GM18868 (cell line): ENCODE results near the gene NKTR.
"Not testable (repeated sequence)": the region's sequence is repeated elsewhere in the genome, so short reads cannot be mapped to it uniquely, and the experiment has no call there.

Experiments used
- ATAC-seq: cut with Tn5 transposase; IDR thresholded peaks from one replicate; pipeline ENCODE4 v1.9.1; 2021; ENCODE audit warnings: mild to moderate bottlenecking, moderate library complexity; ENCODE audit not compliant: unreplicated experiment

The NKTR gene

DNA sequence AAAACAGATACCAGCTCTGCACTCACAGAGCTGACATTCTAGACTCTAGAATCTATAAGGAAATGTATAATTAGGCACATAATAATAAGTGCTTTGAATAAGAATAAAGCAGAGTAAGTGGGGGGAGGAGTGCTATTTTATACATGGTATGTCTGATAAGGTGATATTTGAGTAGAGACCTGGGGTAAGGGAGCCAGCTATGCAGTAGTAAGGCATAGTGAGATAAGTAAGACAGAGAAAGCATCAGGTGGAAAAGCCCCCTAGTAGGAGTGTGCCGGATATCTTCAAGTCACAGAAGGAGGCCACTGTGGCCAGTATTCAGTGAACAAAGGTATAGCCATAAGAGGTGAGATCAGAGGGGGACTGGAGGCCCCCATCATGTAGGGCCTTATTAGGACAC lies 6.9 kb upstream of the NKTR start:
- ATAC-seq = no peak

DNA sequence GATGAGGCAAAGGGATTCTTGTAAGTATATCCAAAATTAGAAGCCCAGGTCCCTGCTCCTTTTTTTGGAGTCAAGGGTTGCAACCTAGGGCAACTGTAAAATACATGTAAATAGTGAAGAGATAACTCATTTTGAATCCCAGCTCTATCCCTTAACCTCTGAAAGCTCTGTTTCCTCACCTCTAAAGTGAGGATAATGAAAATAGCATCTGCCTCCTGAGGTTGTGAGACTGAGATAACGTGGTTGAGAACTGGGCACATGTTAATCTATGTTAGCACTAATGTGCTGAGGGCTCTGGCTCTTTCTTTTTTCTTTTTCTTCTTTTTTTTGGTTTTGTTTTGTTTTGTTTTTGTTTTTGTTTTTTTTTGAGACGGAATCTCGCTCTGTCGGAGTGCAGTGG lies 4.8 kb upstream of the NKTR start:
- ATAC-seq = no peak

DNA sequence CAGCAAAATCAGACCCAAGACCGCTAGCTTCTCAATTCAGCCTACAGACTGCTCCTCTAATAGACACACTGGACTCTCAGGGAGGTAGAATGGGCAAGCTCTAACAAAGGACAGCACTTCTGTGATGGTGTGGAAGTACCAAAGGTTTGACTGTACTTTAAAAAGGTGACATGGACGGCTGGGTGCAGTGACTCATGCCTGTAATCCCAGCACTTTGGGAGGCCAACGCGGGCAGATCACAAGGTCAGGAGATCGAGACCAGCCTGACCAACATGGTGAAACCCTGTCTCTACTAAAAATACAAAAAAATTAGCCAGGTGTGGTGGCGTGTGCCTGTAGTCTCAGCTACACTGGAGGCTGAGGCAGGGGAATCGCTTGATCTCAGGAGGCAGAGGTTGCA lies 3.4 kb upstream of the NKTR start:
- ATAC-seq = not testable (repeated sequence)

DNA sequence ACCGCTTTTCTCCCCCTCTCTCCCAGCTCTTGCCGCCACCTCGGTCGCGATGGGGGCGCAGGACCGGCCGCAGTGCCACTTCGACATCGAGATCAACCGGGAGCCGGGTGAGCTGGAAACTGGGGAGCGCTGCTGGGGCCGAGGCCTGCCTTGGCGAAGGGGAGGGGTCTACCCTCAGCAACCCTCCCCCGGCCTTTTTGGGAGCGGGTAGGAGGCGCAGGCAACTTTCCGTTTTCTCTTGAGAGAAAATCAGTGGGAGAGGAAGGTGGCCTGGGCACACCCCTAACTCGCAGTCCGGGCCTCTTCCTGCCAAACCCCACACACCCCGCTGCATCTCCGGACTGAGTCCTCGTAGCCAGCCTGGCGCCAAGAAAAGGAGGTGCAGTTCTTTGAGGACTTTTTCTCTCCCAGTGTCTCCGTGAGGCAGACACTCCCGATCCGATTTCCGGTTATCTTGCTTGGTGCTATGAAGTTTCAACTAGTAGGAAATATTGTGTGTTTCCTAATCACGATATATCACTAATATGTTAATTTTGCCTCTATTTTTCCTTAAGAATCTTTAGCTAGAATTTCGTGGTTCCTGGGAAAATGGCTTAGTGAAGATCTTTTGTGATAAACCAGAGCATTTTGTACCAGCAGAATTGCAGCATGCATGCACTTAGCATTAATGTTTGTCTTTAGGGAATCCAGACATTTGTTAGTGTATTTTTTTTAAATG lies 631 bp downstream of the NKTR start:
- ATAC-seq = peak; percentile 13

DNA sequence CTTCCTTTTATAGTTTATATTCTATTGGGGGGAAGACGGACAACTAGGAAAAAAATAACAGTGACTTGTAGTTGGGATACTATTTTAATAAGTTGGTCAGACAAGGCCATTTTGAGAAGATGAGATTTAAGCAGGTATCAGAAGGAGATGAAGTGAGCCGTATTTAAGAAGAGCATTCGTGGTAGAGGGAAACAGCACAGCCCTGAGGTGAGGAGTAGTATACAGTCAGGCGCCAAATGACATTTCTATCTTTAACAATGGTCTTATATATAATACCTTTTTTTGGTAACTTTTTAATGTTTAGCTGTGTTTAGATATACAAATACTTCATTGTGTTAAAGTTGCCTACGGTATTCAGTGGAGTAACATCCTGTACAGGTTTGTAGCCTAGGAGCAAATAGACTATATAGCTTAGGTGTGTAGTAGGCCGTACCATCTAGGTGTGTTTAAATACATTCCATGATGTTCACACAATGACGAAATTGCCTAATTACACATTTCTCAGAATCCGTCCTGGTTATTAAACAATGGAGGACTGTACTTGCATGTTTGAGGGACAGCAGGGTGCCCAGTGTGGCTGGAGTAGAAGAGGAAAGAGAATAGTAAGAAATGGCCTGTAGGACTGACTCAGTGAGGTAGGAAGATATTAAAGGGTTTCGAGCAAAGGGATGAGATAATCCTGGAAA lies 1.6 kb downstream of the NKTR start:
- peak; percentile 25 for ATAC-seq

DNA sequence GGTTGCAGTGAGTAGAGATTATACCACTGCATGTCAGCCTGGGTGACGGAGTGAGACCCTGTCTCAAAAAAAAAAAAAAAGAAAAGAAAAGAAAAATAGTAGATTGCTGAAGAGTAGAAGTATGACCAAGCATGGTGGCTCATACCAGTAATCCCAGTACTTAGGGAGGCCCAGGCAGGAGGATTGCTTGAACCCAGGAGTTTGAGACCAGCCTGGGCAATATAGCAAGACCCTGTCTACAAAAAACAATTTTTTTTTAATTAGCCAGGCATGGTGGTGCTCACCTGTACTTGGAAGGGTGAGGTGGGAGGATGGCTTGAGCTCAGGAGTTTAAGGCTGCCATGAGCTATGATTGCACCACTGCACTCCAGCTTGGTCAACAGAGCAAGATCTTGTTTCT lies 2.5 kb downstream of the NKTR start:
- no peak for ATAC-seq

DNA sequence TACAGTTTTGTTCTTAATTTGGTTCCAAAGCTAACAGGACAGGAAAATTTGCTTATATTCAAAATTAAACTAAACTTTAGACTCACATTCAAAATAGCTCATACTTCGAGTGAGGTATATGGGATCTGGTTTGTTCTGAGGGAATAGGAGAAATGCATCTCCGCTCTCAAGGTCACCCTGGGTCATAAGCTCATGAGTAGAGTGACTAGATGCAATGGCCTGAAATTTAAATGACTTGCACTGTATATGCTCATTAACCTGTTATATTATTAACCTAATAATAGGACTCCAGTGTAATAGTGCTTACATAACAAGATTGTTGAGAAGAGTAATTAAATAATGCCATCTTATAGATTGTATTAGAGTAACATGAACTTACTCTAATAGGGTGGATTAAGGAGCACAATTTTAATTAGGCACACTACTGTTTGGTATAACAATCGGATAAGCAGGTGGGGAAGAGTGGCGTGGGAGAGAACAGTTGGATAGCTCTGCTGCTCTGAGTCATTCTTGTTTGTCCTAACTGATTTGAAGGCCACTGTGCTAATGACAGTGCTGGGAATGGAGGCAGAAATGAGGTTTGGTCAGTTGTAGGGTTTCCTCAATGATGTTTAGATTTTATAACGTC lies 5.2 kb downstream of the NKTR start:
- ATAC-seq = no peak

DNA sequence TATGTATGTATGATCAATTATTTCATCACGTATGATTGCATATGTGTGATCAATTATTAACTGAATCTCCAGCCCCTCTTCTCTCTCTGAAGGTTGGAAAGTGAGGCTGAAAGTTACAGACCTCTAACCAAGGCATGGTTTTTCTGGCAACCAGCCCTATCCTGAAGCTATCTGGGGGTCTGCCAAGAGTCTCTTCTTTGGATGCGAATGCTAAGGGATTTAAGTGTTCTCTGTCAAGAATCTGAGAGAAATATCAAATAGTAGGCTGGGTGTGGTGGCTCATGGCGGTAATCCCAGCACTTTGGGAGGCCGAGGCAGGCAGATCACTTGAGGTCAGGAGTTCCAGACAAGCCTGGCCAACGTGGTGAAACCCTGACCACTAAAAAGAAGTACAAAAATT lies 8.1 kb downstream of the NKTR start:
- ATAC-seq = no peak

DNA sequence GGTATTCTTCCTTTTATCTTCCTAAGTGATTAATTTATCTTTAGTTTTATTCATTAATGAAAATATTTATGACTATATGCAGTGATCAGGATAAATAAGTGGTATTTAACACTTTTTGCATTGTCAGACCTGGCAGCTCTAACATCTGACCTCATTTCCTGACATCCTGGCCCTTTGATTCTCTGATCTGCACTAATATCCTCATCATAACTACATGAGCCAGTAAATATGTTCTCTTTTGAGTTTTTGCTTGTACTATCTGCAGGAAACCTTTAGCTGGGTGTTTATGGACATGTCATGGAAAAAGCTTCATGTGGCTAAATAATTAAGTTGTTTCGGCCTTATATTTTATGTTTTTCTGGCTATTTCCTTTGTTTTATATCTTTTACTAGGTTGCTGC lies 10.5 kb downstream of the NKTR start:
- no peak for ATAC-seq

DNA sequence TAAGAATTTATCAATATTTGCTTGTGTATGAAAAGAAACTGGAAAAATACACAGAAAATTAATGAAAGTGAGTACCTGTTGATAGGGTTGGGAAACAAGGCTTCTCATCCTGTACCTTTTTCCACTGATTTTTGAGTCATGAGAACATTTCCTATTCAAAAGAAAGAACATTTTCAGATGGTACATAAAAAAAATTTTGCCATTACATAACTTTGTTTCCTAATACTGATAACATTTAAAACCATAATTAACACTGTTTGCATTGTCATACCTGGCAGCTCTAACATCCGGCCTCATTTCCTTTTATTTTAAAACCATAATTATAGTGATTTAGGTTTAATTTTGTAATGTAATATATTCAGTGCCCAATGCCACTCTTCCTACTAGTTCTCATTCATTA lies 11.7 kb downstream of the NKTR start:
- no peak for ATAC-seq

DNA sequence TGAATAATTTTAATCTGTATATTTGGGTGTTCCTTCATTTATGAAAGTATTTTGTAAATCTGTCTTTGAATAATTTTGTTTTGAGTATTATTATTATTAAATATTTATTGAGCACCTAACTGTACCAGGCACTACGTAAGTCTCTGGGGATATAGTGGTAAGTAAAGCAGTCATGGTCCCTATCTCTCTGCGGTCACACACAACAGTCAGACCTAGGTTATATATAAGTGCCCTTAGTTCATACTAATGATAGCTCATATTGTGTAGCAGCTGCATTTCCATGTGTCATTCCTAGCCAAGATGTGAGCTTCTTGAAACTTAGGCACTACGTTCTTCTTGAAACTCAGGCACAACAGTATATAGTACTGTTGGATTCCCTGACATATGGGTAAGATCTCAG lies 12.4 kb downstream of the NKTR start:
- peak; percentile 96 for ATAC-seq

DNA sequence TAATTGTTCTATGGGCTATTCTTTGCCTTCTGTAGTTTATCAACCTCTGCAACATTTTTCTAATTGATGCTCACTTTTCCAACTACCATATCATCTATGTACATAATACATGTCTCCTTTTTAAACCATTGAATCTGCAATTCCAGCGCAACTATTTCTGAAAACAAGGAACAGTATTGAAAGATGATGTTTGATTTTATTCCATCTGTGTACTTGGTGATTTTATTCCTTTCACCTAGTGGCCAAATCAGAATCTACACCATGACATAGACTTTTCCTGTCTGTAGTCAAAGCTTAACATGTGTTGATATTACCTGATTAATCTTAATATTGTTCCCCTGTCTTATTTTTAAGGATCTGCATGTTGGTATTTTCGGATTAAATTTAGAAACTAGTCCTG lies 13.0 kb downstream of the NKTR start:
- ATAC-seq = peak; percentile 18

DNA sequence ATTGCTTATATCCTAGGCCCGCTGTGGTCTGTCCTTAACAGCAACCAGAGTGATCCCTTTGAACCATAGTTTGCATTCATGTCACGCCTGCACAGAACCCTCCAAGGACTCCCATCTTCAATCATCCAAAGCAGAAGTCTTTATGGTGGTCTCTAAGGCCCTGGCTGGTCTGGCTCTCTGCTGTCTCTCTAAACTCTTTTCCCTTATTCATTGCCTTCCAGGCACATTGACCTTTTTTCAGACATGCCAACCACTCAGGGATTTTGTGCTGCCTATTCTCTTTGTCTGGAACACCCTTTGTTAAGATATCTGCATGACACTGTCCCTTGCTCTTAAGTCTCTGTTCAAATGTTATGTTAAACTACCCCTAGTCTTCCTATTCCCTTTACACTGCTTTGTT lies 31.1 kb downstream of the NKTR start:
- ATAC-seq = no peak

DNA sequence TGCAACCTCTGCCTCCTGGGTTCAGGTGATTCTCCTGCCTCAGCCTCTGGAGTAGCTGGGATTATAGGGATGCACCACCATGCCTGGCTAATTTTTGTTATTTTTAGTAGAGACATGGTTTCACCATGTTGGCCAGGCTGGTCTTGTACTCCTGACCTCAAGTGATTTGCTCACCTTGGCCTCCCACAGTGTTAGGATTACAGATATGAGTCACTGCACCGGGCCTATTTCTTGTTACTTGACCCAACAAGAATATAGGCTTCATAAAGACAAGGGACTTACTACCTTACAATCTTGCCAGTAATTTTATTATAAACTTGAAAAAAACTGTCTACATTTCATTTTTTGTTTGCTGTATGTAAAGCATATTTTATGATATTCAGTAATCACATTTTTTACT lies 31.7 kb downstream of the NKTR start:
- no peak for ATAC-seq

DNA sequence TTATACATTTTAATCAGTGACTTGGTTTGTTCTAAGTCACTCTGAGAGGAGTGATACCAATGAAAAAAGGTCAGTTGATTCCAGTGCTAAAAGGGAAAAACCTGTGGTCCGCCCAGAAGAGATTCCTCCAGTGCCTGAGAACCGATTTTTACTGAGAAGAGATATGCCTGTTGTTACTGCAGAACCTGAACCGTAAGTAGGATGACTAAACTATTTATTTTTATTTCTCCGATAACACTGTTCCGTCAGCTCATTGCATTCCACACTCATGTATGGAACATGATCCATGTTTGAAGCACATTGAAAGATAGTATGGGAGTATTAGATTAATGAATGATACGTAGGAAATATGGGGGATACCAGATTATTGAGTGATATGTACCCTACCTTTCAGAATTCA lies 33.1 kb downstream of the NKTR start:
- no peak for ATAC-seq

DNA sequence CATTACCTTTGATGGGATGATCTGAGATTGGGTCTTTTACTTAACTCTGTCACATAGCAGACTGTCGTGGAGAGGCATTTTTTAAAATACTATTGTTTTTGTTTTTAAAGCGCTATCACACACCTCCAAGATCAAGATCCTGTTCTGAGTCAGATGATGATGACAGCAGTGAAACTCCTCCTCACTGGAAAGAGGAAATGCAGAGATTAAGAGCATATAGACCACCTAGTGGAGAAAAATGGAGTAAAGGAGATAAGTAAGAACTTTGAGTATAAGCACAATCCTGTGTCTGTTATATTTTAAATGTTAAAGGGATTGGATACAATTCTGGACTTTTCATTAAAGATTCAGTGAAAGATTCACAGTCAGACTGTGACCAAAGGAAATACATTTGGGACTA lies 34.6 kb downstream of the NKTR start:
- ATAC-seq = peak; percentile 91

DNA sequence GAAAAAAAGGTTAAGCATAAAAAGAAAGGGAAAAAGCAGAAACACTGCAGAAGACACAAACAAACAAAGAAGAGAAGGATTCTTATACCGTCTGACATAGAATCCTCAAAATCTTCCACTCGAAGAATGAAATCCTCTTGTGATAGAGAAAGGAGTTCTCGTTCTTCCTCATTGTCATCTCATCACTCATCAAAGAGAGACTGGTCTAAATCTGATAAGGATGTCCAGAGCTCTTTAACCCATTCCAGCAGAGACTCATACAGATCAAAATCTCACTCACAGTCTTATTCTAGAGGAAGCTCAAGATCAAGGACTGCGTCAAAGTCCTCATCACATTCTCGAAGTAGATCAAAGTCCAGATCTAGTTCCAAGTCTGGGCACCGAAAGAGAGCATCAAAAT lies 36.5 kb downstream of the NKTR start:
- ATAC-seq = no peak

DNA sequence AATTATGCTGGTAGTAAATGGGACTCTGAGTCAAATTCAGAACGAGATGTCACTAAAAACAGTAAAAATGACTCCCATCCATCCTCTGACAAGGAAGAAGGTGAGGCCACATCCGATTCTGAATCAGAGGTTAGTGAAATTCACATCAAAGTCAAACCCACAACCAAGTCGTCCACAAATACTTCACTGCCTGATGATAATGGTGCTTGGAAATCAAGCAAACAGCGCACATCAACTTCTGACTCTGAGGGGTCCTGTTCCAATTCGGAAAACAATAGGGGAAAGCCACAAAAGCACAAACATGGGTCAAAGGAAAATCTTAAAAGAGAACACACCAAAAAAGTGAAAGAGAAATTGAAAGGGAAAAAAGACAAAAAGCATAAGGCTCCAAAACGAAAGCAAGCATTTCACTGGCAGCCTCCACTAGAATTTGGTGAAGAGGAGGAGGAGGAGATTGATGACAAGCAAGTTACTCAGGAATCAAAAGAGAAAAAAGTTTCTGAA lies 37.9 kb downstream of the NKTR start:
- no peak for ATAC-seq

DNA sequence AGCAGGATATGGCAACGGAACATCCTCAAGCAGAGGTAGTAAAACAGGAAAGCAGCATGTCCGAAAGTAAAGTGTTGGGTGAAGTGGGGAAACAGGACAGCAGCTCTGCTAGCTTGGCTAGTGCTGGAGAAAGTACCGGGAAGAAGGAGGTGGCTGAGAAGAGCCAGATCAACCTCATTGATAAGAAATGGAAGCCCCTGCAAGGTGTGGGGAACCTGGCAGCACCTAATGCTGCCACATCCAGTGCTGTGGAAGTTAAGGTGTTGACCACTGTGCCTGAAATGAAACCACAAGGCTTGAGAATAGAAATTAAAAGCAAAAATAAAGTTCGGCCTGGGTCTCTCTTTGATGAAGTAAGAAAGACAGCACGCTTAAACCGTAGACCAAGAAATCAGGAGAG lies 38.7 kb downstream of the NKTR start:
- no peak for ATAC-seq

DNA sequence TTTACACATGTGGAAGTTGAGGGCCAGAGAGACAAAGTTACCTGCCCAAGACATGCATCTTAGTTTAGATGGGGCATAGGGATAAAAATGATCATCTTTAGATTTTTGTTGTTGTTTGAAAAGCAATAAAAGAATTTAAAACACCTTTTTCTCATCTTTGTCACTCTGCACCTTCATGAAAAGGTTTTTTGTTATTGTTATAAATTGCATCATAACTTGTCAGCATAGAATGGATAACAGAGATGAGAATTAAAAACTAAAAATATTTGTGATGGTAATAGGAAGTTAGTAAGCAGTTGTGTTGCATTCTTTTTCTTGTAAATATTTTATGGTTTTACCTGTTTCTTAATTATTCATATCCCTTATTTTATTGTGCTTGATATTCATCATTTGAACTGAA lies 39.6 kb downstream of the NKTR start:
- ATAC-seq = no peak

DNA sequence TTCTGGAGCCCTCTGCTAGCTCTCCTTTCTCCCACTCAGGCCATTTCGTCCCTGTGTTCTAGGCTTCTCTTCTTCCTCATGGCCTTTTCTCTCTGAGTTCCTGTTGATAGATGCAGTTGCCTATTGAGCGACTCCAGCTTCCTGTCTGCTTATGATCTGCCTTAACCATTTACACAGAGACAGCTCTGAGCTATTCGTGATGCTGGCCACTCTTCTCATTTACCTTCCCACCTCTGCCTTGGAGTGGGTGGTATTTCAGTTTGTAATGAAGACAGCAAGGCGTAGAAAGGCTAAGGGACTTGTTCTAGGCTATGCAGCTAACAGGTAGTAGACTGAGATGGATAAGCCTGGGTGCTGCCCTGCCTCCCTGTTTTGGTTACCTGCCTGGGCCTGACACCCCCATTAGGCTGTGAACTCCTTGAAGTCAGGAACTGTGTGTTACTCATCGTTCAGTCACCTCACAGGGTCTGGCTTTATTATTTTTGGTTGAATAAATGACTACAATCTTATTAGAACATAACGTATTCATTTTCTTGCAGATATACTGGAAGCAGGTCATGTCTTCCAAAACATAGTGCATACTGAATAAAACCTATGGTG lies 40.4 kb downstream of the NKTR start:
- no peak for ATAC-seq
